ENCODE data around the gene FRAS1.

FRAS1 gene

DNA sequence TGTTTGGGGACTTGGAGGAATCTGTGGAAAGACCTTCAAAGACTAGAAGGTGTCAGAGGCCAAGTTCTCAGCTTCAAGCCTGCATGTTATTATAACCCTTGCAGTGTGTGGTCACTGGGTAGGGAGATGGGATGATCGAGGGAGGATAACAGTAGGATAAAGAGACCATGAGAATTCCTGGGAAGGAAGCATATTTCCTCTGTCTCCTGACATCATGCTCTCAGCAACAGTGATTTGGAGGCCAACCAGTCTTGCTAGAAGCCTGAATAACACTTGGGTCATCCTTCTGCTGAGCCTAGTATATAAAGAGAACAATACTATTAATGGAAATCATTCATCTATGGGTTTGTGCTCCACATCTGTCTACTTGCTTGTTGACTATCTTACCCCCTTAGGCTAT lies 453.6 kb downstream of the FRAS1 start:
- Mint-ChIP-seq H3K4me3 (no peak overlapping the region), H3K27ac (no peak overlapping the region), H3K36me3 (ENCODE audit: low read depth) (no peaks in the 10 kb centered on the region), H3K9me3 (peaks cover 2% of the 10 kb centered on the region), H3K4me1 (ENCODE audit: low read depth) (no peaks in the 10 kb centered on the region), H3K27me3 (no peaks in the 10 kb centered on the region)
- intact Hi-C loops (cut with micrococcal nuclease), result loop anchor here (10.0 kb wide), 1 partner anchor 446 kb away; no protein-coding TSS in a partner anchor

- Mint-ChIP-seq H3K36me3 (ENCODE audit: low read depth) (no peaks in the 10 kb centered on the region), H3K27ac (no peak overlapping the region), H3K9me3 (no peaks in the 10 kb centered on the region), H3K27me3 (no peaks in the 10 kb centered on the region), H3K4me1 (ENCODE audit: low read depth) (no peaks in the 10 kb centered on the region), H3K4me3 (no peak overlapping the region)
- intact Hi-C loops (cut with micrococcal nuclease), result loop anchor here (10.0 kb wide), 1 partner anchor 448 kb away; no protein-coding TSS in a partner anchor
Measured at GRCh38 chr4:78512357-78512920, 455.3 kb downstream of the FRAS1 start.

DNA sequence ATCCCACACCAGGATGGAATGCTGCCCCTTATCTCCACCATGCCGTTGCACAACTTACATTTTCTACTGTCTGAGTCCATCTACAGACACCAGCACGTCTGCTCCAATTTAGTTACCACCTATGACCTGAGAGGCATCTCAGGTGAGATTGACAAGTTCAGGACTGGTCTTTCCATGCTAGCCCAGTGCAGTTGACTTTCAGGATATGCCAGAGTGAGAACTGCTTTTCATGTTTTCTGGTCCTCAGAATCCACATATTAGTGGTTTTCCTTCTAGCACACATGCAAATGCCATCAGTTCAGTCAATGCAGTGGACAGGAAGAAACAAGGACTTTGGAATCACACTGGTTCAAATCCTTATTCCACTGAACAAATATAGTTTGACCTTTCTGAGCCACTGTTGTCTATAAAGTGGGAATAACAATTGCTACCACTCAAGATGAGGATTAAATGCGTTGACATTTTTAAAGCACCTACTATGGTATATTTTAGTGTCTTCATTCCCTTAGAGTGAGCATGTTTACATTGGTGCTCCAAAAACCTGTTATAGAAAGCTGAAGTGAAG lies 456.4 kb downstream of the FRAS1 start:
- Mint-ChIP-seq H3K36me3 (ENCODE audit: low read depth) (no peaks in the 10 kb centered on the region), H3K27ac (no peak overlapping the region), H3K4me1 (ENCODE audit: low read depth) (no peaks in the 10 kb centered on the region), H3K9me3 (no peaks in the 10 kb centered on the region), H3K27me3 (no peaks in the 10 kb centered on the region), H3K4me3 (no peak overlapping the region)
- intact Hi-C loops (cut with micrococcal nuclease), result loop anchor here (10.0 kb wide), 1 partner anchor 449 kb away; no protein-coding TSS in a partner anchor

DNA sequence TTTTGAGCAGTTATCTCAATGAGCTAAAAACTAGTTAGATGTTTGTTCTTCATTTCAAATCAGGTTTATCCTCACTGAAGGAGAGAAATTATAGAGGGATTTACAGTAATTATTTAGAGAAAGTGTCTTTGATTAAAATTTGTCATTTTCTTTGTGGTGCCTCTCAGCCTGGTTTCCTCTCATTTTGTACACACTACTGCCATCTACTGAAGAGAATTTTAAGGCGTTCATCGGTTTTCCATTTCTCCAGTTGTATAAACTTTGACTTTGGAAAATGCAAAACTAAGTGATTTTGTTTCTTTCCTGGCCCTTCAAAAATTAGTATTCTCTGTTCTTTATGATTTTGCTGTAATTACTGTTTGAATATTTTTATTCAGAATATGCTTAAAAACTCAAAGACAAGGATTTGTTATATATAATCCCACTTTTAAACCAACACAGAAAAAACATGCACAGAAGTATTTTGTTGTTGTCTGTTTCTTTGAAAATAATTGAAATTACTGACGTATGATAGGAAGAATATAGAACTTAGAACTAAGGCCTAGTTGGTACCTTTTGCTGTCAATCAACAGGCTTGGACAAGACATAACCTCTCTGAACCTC lies 460.0 kb downstream of the FRAS1 start:
- Mint-ChIP-seq H3K4me1 (ENCODE audit: low read depth) (no peaks in the 10 kb centered on the region), H3K36me3 (ENCODE audit: low read depth) (no peaks in the 10 kb centered on the region), H3K4me3 (no peak overlapping the region), H3K9me3 (no peaks in the 10 kb centered on the region), H3K27ac (no peak overlapping the region), H3K27me3 (peaks cover 2% of the 10 kb centered on the region)
- intact Hi-C loops (cut with micrococcal nuclease), result loop anchor here (1.0 to 10.0 kb wide), 2 partner anchors 452 to 558 kb away; no protein-coding TSS in a partner anchor

- Mint-ChIP-seq H3K27ac (no peak overlapping the region), H3K4me3 (no peak overlapping the region), H3K9me3 (no peaks in the 10 kb centered on the region), H3K4me1 (ENCODE audit: low read depth) (no peaks in the 10 kb centered on the region), H3K27me3 (peaks cover 2% of the 10 kb centered on the region), H3K36me3 (ENCODE audit: low read depth) (no peaks in the 10 kb centered on the region)
- intact Hi-C loops (cut with micrococcal nuclease), result loop anchor here (10.0 kb wide), 1 partner anchor 454 kb away; no protein-coding TSS in a partner anchor
Measured at GRCh38 chr4:78518561-78518960, 461.4 kb downstream of the FRAS1 start.

GRCh38 chr4:78519962-78520361 lies 462.8 kb downstream of the FRAS1 start:
- Mint-ChIP-seq H3K27ac (no peak overlapping the region), H3K9me3 (no peaks in the 10 kb centered on the region), H3K27me3 (peaks cover 2% of the 10 kb centered on the region), H3K36me3 (ENCODE audit: low read depth) (no peaks in the 10 kb centered on the region), H3K4me3 (no peak overlapping the region), H3K4me1 (ENCODE audit: low read depth) (no peaks in the 10 kb centered on the region)
- intact Hi-C loops (cut with micrococcal nuclease), result loop anchor here (10.0 kb wide), 1 partner anchor 455 kb away; no protein-coding TSS in a partner anchor

- no peak overlapping the region for H3K4me3 Mint-ChIP-seq
- peaks cover 2% of the 10 kb centered on the region for H3K27me3 Mint-ChIP-seq
- H3K36me3 Mint-ChIP-seq (ENCODE audit: low read depth), result no peaks in the 10 kb centered on the region
- H3K9me3 Mint-ChIP-seq, result no peaks in the 10 kb centered on the region
- no peak overlapping the region for H3K27ac Mint-ChIP-seq
- intact Hi-C loops (cut with micrococcal nuclease), result no loop called here
- no peaks in the 10 kb centered on the region for H3K4me1 Mint-ChIP-seq (ENCODE audit: low read depth)
Measured at GRCh38 chr4:78520808-78521226, 463.7 kb downstream of the FRAS1 start.

GRCh38 chr4:78524009-78524408 lies 466.9 kb downstream of the FRAS1 start:
- Mint-ChIP-seq H3K4me1 (ENCODE audit: low read depth) (no peaks in the 10 kb centered on the region), H3K36me3 (ENCODE audit: low read depth) (no peaks in the 10 kb centered on the region), H3K27me3 (peaks cover 2% of the 10 kb centered on the region), H3K9me3 (no peaks in the 10 kb centered on the region), H3K4me3 (no peak overlapping the region), H3K27ac (no peak overlapping the region)
- intact Hi-C loops (cut with micrococcal nuclease), result no loop called here

DNA sequence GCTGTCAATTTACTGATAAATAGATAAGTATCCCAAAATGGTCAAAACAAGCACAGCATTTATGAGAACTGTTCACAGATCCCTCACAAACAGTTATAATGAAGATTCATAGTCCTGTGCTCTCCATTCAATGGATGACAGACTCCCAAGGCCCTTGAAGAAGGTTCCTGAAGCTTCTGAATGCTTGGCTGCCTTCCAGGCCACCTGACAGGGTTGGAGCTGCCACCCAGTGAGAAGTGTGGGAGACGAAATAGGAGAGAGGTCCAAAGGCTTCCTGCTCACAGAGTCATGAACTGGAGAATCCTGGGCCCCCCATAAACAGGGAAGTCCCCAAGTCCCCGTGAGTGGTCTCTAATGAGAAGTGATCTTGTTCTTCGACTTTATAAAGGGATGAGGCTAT lies 468.4 kb downstream of the FRAS1 start:
- H3K4me3 Mint-ChIP-seq, result no peak overlapping the region
- intact Hi-C loops (cut with micrococcal nuclease), result no loop called here
- H3K27me3 Mint-ChIP-seq, result no peaks in the 10 kb centered on the region
- H3K4me1 Mint-ChIP-seq (ENCODE audit: low read depth), result no peaks in the 10 kb centered on the region
- no peaks in the 10 kb centered on the region for H3K9me3 Mint-ChIP-seq
- no peak overlapping the region for H3K27ac Mint-ChIP-seq
- H3K36me3 Mint-ChIP-seq (ENCODE audit: low read depth), result no peaks in the 10 kb centered on the region

GRCh38 chr4:78527103-78527502 lies 470.0 kb downstream of the FRAS1 start:
- Mint-ChIP-seq H3K27me3 (no peaks in the 10 kb centered on the region), H3K4me3 (no peak overlapping the region), H3K9me3 (no peaks in the 10 kb centered on the region), H3K36me3 (ENCODE audit: low read depth) (no peaks in the 10 kb centered on the region), H3K4me1 (ENCODE audit: low read depth) (no peaks in the 10 kb centered on the region), H3K27ac (no peak overlapping the region)
- intact Hi-C loops (cut with micrococcal nuclease), result no loop called here

DNA sequence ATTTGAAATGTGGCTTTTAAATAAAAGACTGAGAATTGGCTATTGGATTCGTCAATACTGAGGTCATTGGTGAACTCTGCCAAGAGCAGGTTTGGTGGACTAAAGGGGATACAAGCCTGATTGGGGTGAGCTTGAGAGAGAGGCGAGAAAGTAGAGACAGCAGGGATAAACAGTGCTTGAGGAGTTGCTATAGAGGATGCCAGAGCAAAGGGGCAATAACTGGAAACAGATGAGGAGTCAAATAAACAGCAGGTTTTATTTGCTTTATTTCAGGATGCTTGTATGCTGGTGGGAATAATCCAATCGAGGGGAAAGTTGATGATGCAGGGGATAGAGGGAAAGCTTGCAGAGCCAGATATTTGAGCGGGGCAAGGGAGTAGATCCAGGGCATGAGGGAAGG lies 470.4 kb downstream of the FRAS1 start:
- H3K27ac Mint-ChIP-seq, result no peak overlapping the region
- no peaks in the 10 kb centered on the region for H3K36me3 Mint-ChIP-seq (ENCODE audit: low read depth)
- H3K27me3 Mint-ChIP-seq, result no peaks in the 10 kb centered on the region
- H3K4me1 Mint-ChIP-seq (ENCODE audit: low read depth), result no peaks in the 10 kb centered on the region
- no peaks in the 10 kb centered on the region for H3K9me3 Mint-ChIP-seq
- H3K4me3 Mint-ChIP-seq, result no peak overlapping the region
- intact Hi-C loops (cut with micrococcal nuclease), result no loop called here

DNA sequence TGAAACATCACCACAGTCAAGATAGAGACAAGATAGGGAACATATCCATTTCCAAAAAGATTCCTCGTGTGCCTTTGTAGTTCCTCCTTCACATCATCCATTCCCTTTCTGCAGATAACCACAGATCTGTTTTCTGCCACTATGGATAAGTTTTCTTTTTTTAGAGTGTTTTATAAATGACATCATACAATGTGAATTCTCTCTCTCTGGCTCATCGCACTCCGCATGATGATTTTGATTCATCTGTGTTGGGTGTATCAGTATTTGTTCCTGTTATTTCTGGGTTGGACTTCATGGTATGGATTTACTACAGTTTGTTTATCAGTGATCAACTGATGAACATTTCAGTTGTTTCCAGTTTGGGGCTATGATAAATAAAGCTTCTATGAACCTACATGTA lies 471.2 kb downstream of the FRAS1 start:
- Mint-ChIP-seq H3K36me3 (ENCODE audit: low read depth) (no peaks in the 10 kb centered on the region), H3K4me1 (ENCODE audit: low read depth) (no peaks in the 10 kb centered on the region), H3K9me3 (no peaks in the 10 kb centered on the region), H3K4me3 (no peak overlapping the region), H3K27ac (no peak overlapping the region), H3K27me3 (no peaks in the 10 kb centered on the region)
- intact Hi-C loops (cut with micrococcal nuclease), result no loop called here

DNA sequence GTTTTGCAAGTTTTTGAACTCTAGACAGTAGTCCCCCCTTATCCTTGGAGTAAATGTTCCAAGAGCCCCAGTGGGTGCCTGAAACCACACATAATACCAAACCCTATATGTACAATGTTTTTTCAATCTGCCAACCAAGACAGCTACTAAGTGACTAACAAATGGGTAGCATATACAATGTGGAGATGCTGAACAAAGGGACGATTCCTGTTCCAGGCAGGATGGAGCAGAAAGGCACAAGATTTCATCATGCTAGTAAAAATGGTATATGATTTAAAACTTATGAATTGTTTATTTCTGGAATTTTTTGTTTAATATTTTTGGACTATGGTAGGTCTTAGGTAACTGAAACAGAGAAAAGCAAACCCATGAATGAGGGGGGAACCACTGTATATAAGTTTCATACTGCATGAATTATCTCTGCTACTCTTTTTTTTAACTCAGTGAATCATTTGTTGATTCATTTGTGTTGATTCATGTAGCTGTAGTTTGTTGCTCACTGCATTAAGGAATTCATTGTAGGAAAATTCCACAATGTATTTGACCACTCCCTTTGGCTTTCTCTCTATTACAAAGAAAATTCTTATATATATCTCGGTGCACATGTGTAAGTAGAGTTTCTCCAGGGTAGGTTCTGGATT lies 472.6 kb downstream of the FRAS1 start:
- no peak overlapping the region for H3K27ac Mint-ChIP-seq
- H3K4me1 Mint-ChIP-seq (ENCODE audit: low read depth), result no peaks in the 10 kb centered on the region
- H3K27me3 Mint-ChIP-seq, result no peaks in the 10 kb centered on the region
- no peak overlapping the region for H3K4me3 Mint-ChIP-seq
- intact Hi-C loops (cut with micrococcal nuclease), result no loop called here
- H3K9me3 Mint-ChIP-seq, result no peaks in the 10 kb centered on the region
- no peaks in the 10 kb centered on the region for H3K36me3 Mint-ChIP-seq (ENCODE audit: low read depth)

- Mint-ChIP-seq H3K27me3 (no peaks in the 10 kb centered on the region), H3K36me3 (ENCODE audit: low read depth) (no peaks in the 10 kb centered on the region), H3K9me3 (no peaks in the 10 kb centered on the region), H3K27ac (no peak overlapping the region), H3K4me3 (no peak overlapping the region), H3K4me1 (ENCODE audit: low read depth) (no peaks in the 10 kb centered on the region)
- intact Hi-C loops (cut with micrococcal nuclease), result no loop called here
Measured at GRCh38 chr4:78532046-78532445, 474.9 kb downstream of the FRAS1 start.

Data from dendritic cell treated with granulocyte-macrophage colony-stimulating factor and Interleukin-4, amounts not matched to agents 40 ng/mL and 50 ng/mL, for 4 days (primary cell).